Measurements from ENCODE around the gene ZNF787. TPM values are rescaled to one million over a fixed set of nuclear protein-coding genes. Genes with fewer than 3 reads are reported as not detected.
A peak's percentile ranks its signal among the peaks of the same experiment; 100 is the strongest.

ZNF787 gene
- total RNA-seq, 2 donors from 2014 or later, result 19.0 to 24.7 TPM

DNA sequence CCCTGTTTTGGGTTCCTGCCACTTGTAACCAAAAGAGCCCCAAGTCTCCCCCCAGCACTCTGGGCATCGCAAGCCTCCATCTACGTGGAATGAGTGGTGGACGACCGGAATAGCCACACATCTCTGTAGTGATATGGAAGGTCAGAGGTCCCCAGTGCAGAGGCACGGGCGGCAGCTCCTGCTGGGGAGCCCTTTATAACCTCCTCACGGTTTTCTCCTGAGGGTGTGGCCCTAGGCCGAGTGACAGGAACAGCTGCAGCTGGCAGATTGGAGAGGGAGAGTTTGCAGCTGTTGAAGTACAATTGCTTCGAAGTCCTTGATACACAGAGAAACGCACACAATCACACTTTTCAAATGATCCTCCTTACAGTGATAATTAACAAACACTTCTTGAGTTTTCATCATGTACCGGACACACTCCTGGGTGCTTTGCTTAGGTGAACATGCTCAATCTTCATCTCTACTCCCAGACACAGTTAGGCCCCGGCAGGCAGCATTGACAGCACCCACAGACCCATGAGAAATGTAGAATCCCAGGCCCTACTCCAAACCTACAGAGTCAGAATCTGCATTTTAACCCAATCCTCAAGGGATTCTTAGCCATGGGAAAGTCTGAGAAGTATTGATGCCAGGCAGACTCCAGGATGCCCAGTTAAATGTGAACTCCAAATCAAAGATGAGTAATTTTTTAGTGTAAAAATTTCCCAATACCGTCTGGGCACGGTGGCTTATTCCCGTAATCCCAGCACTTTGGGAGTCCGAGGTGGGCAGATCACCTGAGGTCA, 4.9 kb upstream of the ZNF787 start:
- DNase-seq (ENCODE audit: low spot score), result no peak
- intact Hi-C loops (cut with DNase I), result no loop called here

DNA sequence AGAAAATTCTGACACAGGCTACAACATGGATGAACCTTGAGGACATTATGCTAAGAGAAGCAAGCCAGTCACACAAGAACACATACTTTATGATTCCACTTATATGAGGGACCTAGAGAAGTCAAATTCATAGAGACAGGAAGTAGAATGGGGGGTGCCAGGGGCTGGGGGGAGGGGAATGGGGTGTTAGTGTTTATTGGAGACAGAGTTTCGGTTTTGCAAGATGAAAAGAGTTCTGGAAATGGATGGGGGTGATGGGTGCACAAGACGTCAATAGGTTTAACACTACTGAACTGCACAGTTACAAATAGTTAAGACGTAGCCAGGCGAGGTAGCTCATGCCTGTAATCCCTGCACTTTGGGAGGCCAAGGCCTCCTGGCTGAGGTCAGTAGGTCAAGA, 3.5 kb upstream of the ZNF787 start:
- intact Hi-C loops (cut with DNase I), result no loop called here
- no peak for DNase-seq (ENCODE audit: low spot score)

DNA sequence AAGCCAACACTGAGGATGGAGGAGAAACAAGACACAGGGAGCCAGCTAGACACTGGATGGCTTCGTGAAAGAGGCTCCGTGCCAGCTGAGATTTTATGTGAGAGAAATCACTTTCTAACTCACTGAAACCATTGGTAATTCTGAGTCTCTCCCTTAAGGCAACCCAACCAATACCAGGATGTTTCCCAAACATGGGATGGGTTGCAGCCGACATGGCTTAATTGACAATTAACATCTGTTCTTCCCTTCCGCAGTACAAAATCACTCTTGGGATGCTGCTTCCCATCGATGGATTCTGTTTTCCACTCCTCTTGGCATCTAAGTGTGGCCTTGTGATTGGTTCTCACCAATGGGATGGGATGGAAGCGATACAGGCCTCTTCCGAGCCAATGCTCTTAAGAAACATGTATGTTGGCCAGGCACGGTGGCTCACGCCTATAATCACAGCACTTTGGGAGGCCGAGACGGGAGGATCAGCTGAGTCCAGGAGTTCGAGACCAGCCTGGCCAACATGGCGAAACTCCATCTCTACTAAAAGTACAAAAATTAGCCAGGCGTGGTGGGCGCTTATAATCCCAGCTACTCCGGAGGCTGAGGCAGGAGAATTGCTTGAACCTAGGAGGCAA, 2.3 kb upstream of the ZNF787 start:
- DNase-seq (ENCODE audit: low spot score), result no peak
- intact Hi-C loops (cut with DNase I), result no loop called here

DNA sequence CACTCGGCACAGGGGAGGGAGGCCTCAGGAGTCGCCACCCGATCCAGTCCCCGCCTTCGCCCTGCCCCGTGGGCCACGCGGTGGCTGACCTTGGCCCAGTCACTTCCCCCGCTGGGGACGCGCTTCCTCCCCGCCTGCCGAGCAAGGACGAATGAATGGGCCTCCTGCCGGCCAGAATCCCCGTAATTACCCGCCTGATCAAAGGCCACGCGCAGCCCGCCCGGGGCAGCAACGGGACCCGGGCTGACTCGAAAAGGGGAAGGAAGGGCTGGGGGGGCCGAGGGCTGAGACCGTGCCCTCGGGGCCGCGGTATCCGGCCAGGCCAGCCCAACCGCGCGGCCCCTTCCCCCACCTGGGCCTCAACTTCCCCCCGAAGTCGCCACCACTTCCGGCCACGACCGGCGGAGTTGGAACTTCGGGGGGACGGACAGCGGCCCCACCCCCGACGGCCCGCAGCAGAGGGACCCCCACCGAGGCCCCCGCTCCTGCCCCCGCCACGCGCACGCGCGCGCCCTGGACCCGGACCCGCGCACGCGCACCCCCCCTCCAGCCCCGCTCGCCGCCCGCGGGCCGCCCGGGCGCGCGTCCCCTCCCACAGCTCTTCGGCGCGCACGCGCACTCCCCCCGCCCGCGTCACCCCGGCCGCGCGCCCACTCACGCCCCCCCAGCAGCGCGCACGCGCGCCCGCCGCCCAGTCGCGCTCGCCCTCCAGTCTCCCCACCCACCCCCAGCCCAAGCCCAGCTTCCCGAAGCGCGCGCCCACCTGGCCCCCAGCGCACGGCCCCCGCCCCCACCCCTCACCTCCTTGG, 520 bp downstream of the ZNF787 start:
- peak; percentile 95 for DNase-seq (ENCODE audit: low spot score)
- intact Hi-C loops (cut with DNase I), result no loop called here

DNA sequence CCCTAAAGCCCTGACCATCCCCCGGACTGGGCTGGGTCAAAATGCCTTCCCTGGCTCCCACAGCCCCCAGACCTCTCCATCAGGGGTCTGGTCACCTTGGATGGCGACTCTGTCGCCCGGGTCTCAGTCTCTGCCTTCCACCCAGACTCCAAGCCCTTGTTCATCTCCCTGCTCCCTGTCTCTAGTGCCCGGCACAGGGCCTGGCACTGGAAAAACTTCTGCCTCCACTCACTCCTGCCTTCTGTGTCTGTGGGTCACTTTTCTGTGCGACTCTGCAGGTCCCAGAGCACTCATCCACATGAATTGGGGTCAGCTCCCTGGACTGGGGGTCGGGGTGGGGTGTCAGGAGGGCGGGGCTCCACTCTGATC, 1.1 kb downstream of the ZNF787 start:
- DNase-seq (ENCODE audit: low spot score), result no peak
- intact Hi-C loops (cut with DNase I), result no loop called here

DNA sequence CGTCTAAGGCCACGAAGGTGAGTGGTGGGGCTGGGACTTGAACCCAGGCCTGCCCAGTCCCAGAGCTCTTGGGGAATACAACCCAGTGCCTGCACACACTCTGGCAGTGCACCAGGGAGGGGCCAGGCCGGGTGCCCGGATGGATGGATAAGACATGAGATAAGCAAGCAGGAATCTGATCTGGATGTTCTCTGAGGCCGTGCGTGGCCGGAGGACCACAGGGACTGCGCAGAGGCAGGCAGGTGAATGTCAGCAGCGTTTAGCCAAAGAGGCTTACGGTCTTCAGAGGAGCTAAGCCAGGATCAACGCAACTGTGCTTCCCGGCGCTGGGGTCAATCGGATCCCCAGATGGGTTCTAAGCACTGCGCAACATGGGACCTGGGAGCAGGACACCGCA, 1.5 kb downstream of the ZNF787 start:
- no peak for DNase-seq (ENCODE audit: low spot score)
- intact Hi-C loops (cut with DNase I), result no loop called here

DNA sequence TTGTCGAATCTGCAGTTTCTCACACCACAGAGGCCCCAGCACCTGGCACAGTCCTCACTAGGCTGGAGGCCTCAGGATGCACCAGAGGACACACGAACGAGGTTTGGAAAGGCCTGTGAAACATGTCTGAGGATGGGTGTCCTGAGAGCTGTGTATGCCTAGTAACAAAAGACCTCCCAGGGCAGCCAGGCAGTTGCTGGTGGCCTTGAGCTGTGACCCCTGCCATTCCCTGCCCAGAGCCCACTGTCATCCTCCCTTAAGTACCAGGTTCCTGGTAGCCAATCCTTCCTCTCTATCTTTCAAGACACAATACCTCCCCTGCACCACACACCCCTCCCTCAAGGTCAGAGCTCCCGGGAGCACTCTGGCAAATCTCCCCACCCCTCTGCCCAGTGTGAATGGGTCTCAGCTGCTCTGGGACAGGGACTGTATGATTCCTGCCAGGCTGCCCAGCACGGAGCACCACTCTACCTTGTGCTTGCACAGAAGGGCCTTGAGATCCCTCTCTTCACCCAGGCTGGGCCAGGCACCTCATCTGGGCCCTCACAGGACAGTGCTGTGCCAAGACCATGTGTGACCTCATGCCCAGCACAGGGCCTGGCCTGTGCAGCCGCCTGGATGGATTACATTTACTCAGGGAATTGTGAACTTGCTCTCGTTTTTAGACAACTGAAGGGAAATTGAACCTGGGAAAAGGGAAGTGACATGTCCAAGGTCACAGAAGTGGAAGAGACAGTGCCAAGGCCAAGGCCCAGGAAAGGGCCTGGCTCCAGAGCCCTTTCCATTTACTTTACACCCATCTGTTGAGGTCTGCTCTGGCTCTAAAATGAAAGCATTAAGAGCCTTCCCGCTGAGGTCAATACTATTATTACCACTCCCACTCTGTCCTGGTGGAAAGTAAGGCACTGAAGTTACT, 2.2 kb downstream of the ZNF787 start:
- DNase-seq (ENCODE audit: low spot score), result no peak
- intact Hi-C loops (cut with DNase I), result no loop called here

DNA sequence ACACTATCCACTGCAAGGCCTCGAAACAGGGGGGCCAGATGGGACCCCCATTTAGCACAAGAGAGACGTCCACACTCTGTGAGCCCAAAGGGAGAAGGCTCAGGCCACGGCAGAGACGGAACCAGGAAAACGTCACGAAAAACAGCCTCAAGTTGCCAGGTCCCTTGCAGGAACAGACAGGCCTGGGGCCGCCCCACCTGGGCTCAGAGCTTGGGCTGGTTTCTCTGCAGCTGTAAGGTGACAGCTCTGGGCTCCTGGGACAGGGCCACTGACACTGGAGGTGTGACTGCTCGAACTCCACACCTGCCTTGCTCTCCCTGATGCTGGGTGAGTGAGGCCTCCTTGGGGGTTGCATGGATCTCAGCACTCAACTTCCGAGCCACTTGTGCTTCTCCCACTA, 3.2 kb downstream of the ZNF787 start:
- no peak for DNase-seq (ENCODE audit: low spot score)
- intact Hi-C loops (cut with DNase I), result no loop called here

DNA sequence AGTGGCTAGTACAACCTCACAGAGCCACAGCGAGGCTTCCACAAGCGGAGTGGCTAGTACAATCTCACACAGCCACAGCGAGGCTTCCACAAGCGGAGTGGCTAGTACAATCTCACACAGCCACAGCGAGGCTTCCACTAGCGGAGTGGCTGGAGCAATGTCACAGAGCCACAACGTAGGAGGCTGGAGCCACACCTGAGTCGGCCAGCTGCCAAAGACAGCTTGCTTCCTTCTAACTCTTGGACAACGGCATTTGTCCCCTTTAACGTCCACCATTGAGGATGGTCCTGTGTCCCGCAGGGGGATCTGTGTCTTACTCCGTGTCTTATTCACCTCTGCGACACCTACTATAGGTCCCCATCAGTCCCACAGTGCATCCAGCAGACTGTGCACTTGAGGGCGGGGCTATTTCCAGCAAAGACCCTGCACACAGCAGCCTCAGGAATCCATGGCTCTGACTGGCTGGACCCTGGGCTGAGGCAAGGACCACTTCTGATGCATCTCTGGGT, 3.7 kb downstream of the ZNF787 start:
- DNase-seq (ENCODE audit: low spot score), result no peak
- intact Hi-C loops (cut with DNase I), result no loop called here

DNA sequence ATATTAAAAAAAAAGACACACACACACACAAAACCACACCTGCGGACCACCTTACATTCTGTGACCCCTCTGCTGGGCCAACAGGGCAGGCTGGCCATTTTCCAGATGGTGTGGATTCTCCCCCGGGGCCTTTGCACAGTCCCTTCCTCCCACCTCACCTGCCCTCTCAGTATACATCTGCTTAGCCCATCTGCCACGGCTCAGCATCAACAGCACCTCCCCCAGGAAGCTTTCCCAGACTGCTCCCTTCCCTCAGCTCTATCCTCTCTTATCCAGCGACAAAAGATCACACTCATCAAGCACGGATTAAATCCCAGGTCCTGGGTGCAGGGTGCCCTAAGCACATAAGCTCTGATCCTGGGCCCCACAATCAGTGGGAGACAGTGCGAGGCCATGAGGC, 4.5 kb downstream of the ZNF787 start:
- DNase-seq (ENCODE audit: low spot score), result no peak
- intact Hi-C loops (cut with DNase I), result no loop called here

DNA sequence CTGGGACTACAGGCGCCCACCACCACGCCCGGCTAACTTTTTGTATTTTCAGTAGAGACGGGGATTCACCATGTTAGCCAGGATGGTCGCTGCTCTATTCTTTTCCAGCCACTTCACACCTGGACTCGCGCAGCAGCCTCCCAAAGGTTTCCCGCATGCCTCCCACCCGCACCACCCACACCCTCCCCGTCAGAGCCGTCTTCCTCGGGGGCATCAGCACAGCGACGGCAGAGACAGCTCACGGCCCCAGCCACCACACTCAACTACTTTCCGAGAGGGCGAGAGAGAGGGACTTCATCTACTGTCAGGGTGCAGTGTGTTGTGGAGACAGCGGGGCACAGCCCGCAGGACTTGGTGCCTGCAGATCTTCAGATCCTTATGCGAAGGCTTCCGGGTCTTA, 5.6 kb downstream of the ZNF787 start:
- intact Hi-C loops (cut with DNase I), result no loop called here
- no peak for DNase-seq (ENCODE audit: low spot score)

DNA sequence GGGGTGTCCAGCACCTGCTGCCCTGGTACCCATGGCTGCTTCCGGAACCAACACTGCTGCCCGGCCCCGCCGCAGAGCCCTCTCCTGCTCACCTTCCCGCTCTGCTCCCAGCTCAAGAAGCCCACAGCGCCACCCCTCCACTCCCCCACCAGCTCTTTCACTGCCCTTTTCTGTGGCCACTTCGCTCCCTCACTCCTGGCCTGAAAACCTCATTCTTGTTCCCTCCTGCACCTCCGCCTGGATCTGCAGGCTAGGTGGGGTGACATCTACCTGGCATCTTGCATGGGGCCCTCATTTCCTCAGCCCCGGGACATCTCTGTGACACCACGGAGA, 6.4 kb downstream of the ZNF787 start:
- intact Hi-C loops (cut with DNase I), result no loop called here
- DNase-seq (ENCODE audit: low spot score), result no peak

DNA sequence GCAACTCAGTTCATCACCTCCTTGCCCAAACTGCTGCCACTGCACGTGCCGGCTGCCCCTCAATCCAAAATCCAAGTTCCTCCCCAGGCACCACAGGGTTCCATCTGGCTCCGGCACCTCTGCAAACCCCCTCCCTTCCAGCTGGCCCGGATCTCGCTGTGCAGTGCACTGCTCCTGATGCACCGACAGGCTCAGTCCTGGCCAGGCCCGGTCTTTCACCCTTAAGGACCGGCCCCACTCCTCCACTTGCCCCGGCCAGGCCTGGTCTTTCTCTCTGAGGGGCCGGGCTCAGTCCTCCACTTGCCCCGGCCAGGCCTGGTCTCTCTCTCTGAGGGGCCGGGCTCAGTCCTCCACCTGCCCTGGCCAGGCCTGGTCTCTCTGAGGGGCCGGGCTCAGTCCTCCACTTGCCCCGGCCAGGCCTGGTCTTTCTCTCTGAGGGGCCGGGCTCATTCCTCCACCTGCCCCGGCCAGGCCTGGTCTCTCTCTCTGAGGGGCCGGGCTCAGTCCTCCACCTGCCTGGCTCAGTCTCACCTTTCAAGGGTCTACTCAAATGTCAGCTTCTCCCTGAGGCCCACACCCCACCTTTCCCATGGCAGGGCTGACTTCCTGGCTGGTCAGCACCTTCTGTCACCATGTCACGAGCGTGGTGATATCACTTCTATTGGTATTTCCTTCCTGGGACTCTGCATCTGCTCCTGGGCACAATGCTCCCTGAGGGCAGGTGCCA, 6.9 kb downstream of the ZNF787 start:
- DNase-seq (ENCODE audit: low spot score), result no peak
- intact Hi-C loops (cut with DNase I), result no loop called here

DNA sequence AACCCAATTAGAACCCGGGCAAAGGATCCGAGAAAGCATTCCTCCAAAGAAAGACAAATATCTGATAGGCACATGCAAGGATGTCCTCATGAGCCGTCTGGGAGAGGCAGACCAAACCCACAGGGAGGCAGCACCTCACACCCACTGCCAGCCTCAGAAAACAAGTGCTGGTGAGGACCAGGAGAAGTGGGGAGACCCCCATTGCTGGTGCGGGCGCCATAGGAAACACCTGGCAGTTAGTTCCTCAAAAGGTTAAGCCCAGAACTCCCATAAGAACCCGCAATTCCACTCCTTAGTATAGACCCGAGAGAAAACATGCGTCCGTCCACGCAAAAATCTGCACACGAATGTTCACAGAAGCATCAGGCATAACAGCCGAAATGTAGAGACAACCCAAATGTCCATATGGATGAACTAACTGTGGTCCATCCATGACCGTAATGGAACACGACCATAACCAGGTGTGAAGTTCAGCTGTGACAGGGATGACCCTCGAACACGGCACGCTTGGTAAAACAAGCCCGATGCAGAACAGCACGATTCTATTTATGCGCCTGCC, 7.9 kb downstream of the ZNF787 start:
- intact Hi-C loops (cut with DNase I), result no loop called here

DNA sequence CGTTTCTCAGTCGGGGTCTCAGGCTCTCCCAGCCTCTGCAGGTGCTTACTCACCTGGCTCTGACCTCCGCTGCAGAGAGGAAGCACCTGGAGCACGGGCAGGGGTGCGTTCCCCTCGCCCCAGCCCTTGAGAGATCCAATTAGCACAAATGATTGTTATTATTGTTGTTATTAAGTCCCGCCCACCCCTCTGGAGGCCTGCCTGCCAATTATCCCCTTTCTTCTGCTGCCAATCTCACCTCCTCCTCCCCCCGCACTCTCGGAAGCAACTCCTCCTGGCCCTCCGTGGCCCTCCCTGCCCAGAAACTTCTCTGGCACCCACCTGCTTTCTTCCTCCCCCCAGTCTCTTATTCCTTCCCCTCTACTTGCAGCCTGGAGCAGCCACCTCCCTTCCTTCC, 8.8 kb downstream of the ZNF787 start:
- intact Hi-C loops (cut with DNase I), result no loop called here
- DNase-seq (ENCODE audit: low spot score), result no peak

More for the DNA sequence above, 7.9 kb downstream of the ZNF787 start:
- no peak for DNase-seq (ENCODE audit: low spot score)

DNA sequence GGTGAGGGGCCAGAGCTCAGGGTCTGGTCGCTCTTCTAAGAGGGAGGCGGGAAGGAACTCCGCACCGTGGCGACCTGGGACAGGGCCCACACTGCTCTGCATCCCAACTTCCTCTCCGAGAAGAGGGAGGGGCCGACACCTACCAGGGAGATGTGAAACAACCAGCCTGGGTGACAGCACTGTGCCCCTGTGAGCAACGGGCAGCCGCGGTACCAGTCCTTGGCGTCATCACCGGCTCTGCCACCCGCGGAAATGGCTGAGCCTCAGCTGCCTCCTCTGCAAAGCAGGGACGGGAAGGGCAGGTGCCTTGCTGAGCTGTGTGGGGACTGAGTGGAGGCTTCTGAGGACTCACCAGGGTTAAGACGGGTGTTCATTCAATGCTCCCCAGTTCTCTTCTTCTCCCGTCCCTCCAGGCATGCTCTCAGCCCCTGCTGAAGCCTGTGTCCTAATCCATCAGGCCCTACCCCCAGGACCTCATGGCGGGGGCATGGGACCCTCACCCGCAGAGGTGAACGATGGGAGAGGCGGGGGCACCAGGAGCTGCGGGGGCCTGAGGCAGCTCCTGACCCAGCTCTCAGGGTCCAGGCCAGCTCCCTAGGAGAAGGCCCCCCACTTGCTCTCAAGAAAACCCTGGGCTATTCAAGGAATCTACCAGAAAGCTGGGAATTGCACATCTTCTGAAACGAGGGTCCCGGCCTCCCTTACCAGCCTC, 9.3 kb downstream of the ZNF787 start:
- DNase-seq (ENCODE audit: low spot score), result no peak
- intact Hi-C loops (cut with DNase I), result no loop called here

DNA sequence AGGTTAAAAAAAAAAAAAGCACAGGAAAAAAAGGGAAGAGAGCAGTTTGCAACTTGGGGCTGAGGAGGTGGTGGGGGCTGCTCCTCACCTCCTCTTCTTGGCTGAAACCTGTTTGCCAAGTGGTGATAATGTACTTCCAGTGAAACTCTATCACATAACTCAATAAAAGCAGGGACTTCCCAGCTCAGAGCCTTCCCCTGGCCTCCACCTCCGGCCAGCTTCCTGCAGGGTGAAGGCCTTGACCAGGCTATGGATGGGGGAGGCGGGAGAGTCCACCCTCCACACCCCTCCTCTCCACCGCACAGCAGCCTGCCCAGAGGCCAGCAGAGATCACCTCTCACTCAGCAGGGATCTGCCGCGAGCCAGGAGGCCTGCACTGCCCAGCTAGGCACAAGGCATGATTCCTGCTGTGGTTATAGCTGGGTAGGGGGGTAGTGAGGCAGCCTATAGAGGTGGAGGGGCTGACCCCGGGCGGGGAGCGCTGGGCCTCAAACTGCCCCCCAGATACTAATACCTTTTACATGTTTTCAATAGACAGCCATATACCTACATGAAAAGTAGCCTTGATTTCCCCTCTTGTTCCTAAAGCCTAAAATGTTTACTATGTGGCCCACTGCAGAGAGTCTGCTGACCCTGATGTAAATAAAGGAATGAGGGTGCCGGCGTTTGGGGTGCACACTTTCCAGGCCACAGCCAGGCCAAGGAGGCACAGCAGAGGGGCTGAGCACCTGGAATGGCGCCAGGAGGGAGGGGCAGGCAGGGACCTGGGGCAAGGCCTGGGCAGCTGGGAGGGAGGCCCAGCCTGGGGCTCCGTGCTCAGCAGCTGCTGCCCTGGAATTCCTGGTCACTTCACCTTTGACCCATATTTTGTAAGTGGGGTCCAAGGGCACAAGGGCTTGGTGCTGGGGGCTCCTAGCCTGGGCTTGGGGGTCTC, 10.3 kb downstream of the ZNF787 start:
- DNase-seq (ENCODE audit: low spot score), result no peak
- intact Hi-C loops (cut with DNase I), result no loop called here
